ENCODE results near the gene ANKS6. TPM values are rescaled to one million over a fixed set of nuclear protein-coding genes. Genes with fewer than 3 reads are reported as not detected.

ANKS6 gene
- total and polyA plus RNA-seq, 2 of the 4 experiments (the other 2 are of a cell fraction) = 9.0 to 23.6 TPM

DNA sequence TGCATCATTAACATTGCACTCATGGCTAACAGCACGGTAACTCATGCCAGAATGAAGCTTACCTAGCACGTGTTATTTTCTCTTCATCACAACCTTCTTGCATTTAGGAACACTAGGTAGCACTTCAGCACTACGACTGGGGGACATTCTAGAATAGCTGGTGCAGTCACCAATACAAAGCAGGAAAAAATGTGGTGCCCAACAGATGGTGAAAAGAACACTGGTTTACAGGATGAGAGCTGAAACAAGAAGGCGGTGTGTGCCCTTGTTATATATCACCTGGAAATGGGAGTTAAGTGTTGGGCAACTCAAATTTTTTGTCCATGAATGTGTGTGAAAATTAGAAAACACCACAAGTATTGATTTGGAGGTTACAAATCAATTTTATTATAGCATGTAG is 41.2 kb upstream of the ANKS6 start:
- Histone ChIP-seq H4K5ac (ENCODE audit: low read depth, low read length) (no peak overlapping the region), H3K56ac (ENCODE audit: extremely low read depth, insufficient read depth, low read length) (no peak overlapping the region), H2AK5ac (ENCODE audit: low read depth, low read length) (no peak overlapping the region), H3K4me3 (ENCODE audit: insufficient read depth, low read depth, low read length) (no peak overlapping the region), H2AK9ac (replicated peaks; ENCODE audit: low read depth, low read length, poor library complexity) (no peak overlapping the region), H3K9me3 (ENCODE audit: control insufficient read depth, insufficient read depth, low read length) (no peaks in the 10 kb centered on the region), H2BK5ac (ENCODE audit: low read depth, low read length, poor library complexity, severe bottlenecking) (no peak overlapping the region), H4K91ac (ENCODE audit: insufficient read depth, low read depth, low read length) (no peak overlapping the region), H2AFZ (replicated peaks; ENCODE audit: low read length, poor library complexity) (no peak overlapping the region), H3K9me1 (ENCODE audit: insufficient read depth, low read length) (0 out of 2 replicates have a peak, but pooled peaks cover 3% of the 10 kb centered on the region), H3K27ac (ENCODE audit: insufficient read depth, low read length) (no peak overlapping the region), H3K23ac (ENCODE audit: low read depth, low read length) (no peak overlapping the region), H3K4ac (ENCODE audit: low read depth, low read length) (no peak overlapping the region), H2BK15ac (ENCODE audit: low read depth, low read length) (no peak overlapping the region), H3K36me3 (ENCODE audit: control insufficient read depth, insufficient read depth, low read length) (no peaks in the 10 kb centered on the region), H3K18ac (ENCODE audit: low read depth, low read length) (no peak overlapping the region), H4K20me1 (ENCODE audit: insufficient read depth, low read length) (no peaks in the 10 kb centered on the region), H3K14ac (replicated peaks; ENCODE audit: low read depth, low read length) (no peak overlapping the region), H2BK120ac (ENCODE audit: low read depth, low read length) (no peak overlapping the region), H3K4me2 (ENCODE audit: low read depth, low read length) (no peak overlapping the region), H3K79me1 (ENCODE audit: low read depth in 1 of 2, low read length in 2 of 2) (no peaks in the 10 kb centered on the region), H4K8ac (ENCODE audit: low read depth in 2 of 2, low read length in 2 of 2) (no peak overlapping the region), H2BK20ac (ENCODE audit: low read depth, low read length) (no peak overlapping the region), H3K4me1 (ENCODE audit: control insufficient read depth, insufficient read depth, low read length) (no peaks in the 10 kb centered on the region), H3K9ac (ENCODE audit: low read depth, low read length) (no peak overlapping the region), H3K27me3 (ENCODE audit: control insufficient read depth, insufficient read depth, low read length) (no peaks in the 10 kb centered on the region)
- DNase-seq (no peak), ATAC-seq (ENCODE audit: low read depth) (no peak)
- CTCF ChIA-PET = interaction anchor here (0.9 kb wide), 1 partner anchor 10 kb away, joined by 3 read pairs; no protein-coding TSS in a partner anchor
- no peak for TF ChIP-seq FOS (IDR thresholded peaks at IDR 0.05; ENCODE audit: low read depth, low read length)
- TF ChIP-seq, protein P1, sequence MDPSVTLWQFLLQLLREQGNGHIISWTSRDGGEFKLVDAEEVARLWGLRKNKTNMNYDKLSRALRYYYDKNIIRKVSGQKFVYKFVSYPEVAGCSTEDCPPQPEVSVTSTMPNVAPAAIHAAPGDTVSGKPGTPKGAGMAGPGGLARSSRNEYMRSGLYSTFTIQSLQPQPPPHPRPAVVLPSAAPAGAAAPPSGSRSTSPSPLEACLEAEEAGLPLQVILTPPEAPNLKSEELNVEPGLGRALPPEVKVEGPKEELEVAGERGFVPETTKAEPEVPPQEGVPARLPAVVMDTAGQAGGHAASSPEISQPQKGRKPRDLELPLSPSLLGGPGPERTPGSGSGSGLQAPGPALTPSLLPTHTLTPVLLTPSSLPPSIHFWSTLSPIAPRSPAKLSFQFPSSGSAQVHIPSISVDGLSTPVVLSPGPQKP (IDR thresholded peaks at IDR 0.05; ENCODE audit: borderline replicate concordance, low read depth, low read length) = no peak
- no peak for TF ChIP-seq MAZ (IDR thresholded peaks at IDR 0.05; ENCODE audit: borderline replicate concordance, low read depth, low read length)
- no peak for TF ChIP-seq MAFK (IDR thresholded peaks at IDR 0.05; ENCODE audit: low read depth, low read length)
- no peak for TF ChIP-seq RCOR1 (IDR thresholded peaks at IDR 0.05; ENCODE audit: insufficient replicate concordance, low read length)
- no peak for TF ChIP-seq CHD1 (IDR thresholded peaks at IDR 0.05; ENCODE audit: low read depth, low read length)
- TF ChIP-seq, protein P2, sequence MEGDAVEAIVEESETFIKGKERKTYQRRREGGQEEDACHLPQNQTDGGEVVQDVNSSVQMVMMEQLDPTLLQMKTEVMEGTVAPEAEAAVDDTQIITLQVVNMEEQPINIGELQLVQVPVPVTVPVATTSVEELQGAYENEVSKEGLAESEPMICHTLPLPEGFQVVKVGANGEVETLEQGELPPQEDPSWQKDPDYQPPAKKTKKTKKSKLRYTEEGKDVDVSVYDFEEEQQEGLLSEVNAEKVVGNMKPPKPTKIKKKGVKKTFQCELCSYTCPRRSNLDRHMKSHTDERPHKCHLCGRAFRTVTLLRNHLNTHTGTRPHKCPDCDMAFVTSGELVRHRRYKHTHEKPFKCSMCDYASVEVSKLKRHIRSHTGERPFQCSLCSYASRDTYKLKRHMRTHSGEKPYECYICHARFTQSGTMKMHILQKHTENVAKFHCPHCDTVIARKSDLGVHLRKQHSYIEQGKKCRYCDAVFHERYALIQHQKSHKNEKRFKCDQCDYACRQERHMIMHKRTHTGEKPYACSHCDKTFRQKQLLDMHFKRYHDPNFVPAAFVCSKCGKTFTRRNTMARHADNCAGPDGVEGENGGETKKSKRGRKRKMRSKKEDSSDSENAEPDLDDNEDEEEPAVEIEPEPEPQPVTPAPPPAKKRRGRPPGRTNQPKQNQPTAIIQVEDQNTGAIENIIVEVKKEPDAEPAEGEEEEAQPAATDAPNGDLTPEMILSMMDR (conservative IDR thresholded peaks at IDR 0.05; ENCODE audit: low read depth, low read length) = no peak
- no peak for TF ChIP-seq CEBPB (IDR thresholded peaks at IDR 0.05; ENCODE audit: low read depth, low read length)
- TF ChIP-seq MXI1 (IDR thresholded peaks at IDR 0.05; ENCODE audit: borderline replicate concordance, low read depth, low read length) = no peak
- TF ChIP-seq POLR2A (IDR thresholded peaks at IDR 0.05; ENCODE audit: low read depth, low read length) = no peak
- TF ChIP-seq RFX5 (IDR thresholded peaks at IDR 0.05; ENCODE audit: low read depth, low read length) = no peak
- TF ChIP-seq, protein P3, sequence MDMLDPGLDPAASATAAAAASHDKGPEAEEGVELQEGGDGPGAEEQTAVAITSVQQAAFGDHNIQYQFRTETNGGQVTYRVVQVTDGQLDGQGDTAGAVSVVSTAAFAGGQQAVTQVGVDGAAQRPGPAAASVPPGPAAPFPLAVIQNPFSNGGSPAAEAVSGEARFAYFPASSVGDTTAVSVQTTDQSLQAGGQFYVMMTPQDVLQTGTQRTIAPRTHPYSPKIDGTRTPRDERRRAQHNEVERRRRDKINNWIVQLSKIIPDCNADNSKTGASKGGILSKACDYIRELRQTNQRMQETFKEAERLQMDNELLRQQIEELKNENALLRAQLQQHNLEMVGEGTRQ (IDR thresholded peaks at IDR 0.05; ENCODE audit: low read depth, low read length) = no peak
- no peak for TF ChIP-seq NFE2L2 (IDR thresholded peaks at IDR 0.05; ENCODE audit: low read depth, low read length)
- no peak for TF ChIP-seq SMC3 (IDR thresholded peaks at IDR 0.05; ENCODE audit: low read depth, low read length)
- no peak for TF ChIP-seq BHLHE40 (IDR thresholded peaks at IDR 0.05; ENCODE audit: low read depth, low read length)
- no peak for TF ChIP-seq RAD21 (IDR thresholded peaks at IDR 0.05; ENCODE audit: low read length)
- dilution Hi-C loops (cut with HindIII; ENCODE audit: low sequenced_read_pairs, unreplicated experiment) (loop anchor here (25.0 kb wide), 1 partner anchor 300 kb away; no protein-coding TSS in a partner anchor), in situ Hi-C loops (cut with MboI; ENCODE audit: low sequenced_read_pairs) (no loop called here), intact Hi-C loops (cut with micrococcal nuclease) (no loop called here)
- POLR2A ChIA-PET (ENCODE audit: unreplicated experiment) = no interaction called here
- no CpG with 5 or more reads among the region's 4 CpGs for WGBS, 2 experiments (ENCODE audit: extremely low coverage in 2 of 2, insufficient read length in 1 of 2)
- BruUV-seq (replicated peaks) = no TSS peak

Data from IMR-90 (cell line).